Measurements from ENCODE around the gene VSTM2L.

DNA sequence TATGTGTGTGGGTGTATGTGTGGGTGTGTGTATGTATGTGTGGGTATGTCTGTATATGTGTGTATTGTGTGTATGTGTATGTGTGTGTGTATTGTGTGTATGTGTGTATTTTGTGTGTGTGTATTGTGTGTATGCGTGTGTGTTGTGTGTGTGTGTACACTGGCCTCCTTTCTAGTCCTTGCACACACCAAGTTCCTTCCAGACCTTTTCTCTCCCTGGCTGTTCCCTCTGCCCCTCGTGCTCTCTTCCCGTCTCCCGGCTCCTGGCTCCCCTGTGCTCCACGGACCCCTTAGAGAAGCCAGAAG is 11.4 kb downstream of the VSTM2L start:
- TF ChIP-seq, protein P1, sequence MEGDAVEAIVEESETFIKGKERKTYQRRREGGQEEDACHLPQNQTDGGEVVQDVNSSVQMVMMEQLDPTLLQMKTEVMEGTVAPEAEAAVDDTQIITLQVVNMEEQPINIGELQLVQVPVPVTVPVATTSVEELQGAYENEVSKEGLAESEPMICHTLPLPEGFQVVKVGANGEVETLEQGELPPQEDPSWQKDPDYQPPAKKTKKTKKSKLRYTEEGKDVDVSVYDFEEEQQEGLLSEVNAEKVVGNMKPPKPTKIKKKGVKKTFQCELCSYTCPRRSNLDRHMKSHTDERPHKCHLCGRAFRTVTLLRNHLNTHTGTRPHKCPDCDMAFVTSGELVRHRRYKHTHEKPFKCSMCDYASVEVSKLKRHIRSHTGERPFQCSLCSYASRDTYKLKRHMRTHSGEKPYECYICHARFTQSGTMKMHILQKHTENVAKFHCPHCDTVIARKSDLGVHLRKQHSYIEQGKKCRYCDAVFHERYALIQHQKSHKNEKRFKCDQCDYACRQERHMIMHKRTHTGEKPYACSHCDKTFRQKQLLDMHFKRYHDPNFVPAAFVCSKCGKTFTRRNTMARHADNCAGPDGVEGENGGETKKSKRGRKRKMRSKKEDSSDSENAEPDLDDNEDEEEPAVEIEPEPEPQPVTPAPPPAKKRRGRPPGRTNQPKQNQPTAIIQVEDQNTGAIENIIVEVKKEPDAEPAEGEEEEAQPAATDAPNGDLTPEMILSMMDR (IDR thresholded peaks at IDR 0.05) = no peak
- no peak for TF ChIP-seq ZFX (IDR thresholded peaks at IDR 0.05; ENCODE audit: borderline replicate concordance)

Measured in 22Rv1 (cell line).